ENCODE results near the gene PASK. TPM values are rescaled to one million over a fixed set of nuclear protein-coding genes. Genes with fewer than 3 reads are reported as not detected.

The PASK gene
- total and polyA plus RNA-seq, 2 donors (not counting 1 experiment from before 2014, with no cell fraction given) = 1.0 to 1.5 TPM

- Histone ChIP-seq H3K79me2 (ENCODE audit: control insufficient read depth, insufficient read depth, low read length) (no peaks in the 10 kb centered on the region), H3K36me3 (ENCODE audit: control insufficient read depth, insufficient read depth, low read length) (peaks cover 1% of the 10 kb centered on the region), H3K27ac (ENCODE audit: insufficient read depth, low read length) (no peak overlapping the region), H3K9me3 (ENCODE audit: control insufficient read depth, insufficient read depth, low read depth, low read length) (no peaks in the 10 kb centered on the region), H3K27me3 (ENCODE audit: control insufficient read depth, insufficient read depth, low read length) (no peaks in the 10 kb centered on the region), H3K9ac (ENCODE audit: insufficient read depth, low read length) (no peak overlapping the region), H4K20me1 (ENCODE audit: control insufficient read depth, extremely low read depth, insufficient read depth, low read length) (no peaks in the 10 kb centered on the region), H3K4me2 (ENCODE audit: extremely low read depth, insufficient read depth, low read length) (no peak overlapping the region), H2AFZ (ENCODE audit: low read length) (no peak overlapping the region), H3K4me3 (replicated peaks in 1 of 4; ENCODE audit: control extremely low read depth in 1 of 4, insufficient read depth in 1 of 4, low read depth in 3 of 4, low read length in 4 of 4) (no peak overlapping the region), H3K4me1 (ENCODE audit: control insufficient read depth, extremely low read depth, insufficient read depth, low read length) (no peaks in the 10 kb centered on the region)
- TF ChIP-seq EZH2 (IDR thresholded peaks at IDR 0.05; ENCODE audit: low read length, missing control alignments) = no peak
- DNase-seq (ENCODE audit: low read depth in 2 of 2) = no peak
Measured at GRCh38 chr2:241136661-241137260, 12.5 kb downstream of the PASK start.

GRCh38 chr2:241136191-241136590, 13.1 kb downstream of the PASK start:
- no peak for DNase-seq (ENCODE audit: low read depth in 2 of 2)
- no peaks in the 10 kb centered on the region for H4K20me1 ChIP-seq (ENCODE audit: control insufficient read depth, extremely low read depth, insufficient read depth, low read length)

GRCh38 chr2:241135737-241136136, 13.5 kb downstream of the PASK start:
- no peaks in the 10 kb centered on the region for H3K79me2 ChIP-seq (ENCODE audit: control insufficient read depth, insufficient read depth, low read length)
- H3K4me3 ChIP-seq (replicated peaks in 1 of 4; ENCODE audit: control extremely low read depth in 1 of 4, insufficient read depth in 1 of 4, low read depth in 3 of 4, low read length in 4 of 4) = no peak overlapping the region
- H3K27ac ChIP-seq (ENCODE audit: insufficient read depth, low read length) = no peak overlapping the region
- no peak for DNase-seq (ENCODE audit: low read depth in 2 of 2)
- H2AFZ ChIP-seq (ENCODE audit: low read length) = no peak overlapping the region
- H3K36me3 ChIP-seq (ENCODE audit: control insufficient read depth, insufficient read depth, low read length) = peaks cover 1% of the 10 kb centered on the region
- H4K20me1 ChIP-seq (ENCODE audit: control insufficient read depth, extremely low read depth, insufficient read depth, low read length) = no peaks in the 10 kb centered on the region
- no peak overlapping the region for H3K4me2 ChIP-seq (ENCODE audit: extremely low read depth, insufficient read depth, low read length)
- TF ChIP-seq EZH2 (IDR thresholded peaks at IDR 0.05; ENCODE audit: low read length, missing control alignments) (no peak), CTCF (conservative IDR thresholded peaks at IDR 0.05 in 1 of 2, IDR thresholded peaks at IDR 0.05 in 1 of 2; ENCODE audit: low read depth in 1 of 2, low read length in 2 of 2) (no peak)
- no peak overlapping the region for H3K9ac ChIP-seq (ENCODE audit: insufficient read depth, low read length)
- no peaks in the 10 kb centered on the region for H3K4me1 ChIP-seq (ENCODE audit: control insufficient read depth, extremely low read depth, insufficient read depth, low read length)
- H3K9me3 ChIP-seq (ENCODE audit: control insufficient read depth, insufficient read depth, low read depth, low read length) = no peaks in the 10 kb centered on the region
- H3K27me3 ChIP-seq (ENCODE audit: control insufficient read depth, insufficient read depth, low read length) = no peaks in the 10 kb centered on the region

More at GRCh38 chr2:241136191-241136590, 13.1 kb downstream of the PASK start:
- Histone ChIP-seq H3K4me2 (ENCODE audit: extremely low read depth, insufficient read depth, low read length) (no peak overlapping the region), H3K4me3 (replicated peaks in 1 of 4; ENCODE audit: control extremely low read depth in 1 of 4, insufficient read depth in 1 of 4, low read depth in 3 of 4, low read length in 4 of 4) (no peak overlapping the region), H3K9me3 (ENCODE audit: control insufficient read depth, insufficient read depth, low read depth, low read length) (no peaks in the 10 kb centered on the region), H3K79me2 (ENCODE audit: control insufficient read depth, insufficient read depth, low read length) (no peaks in the 10 kb centered on the region), H3K27me3 (ENCODE audit: control insufficient read depth, insufficient read depth, low read length) (no peaks in the 10 kb centered on the region), H2AFZ (ENCODE audit: low read length) (no peak overlapping the region), H3K9ac (ENCODE audit: insufficient read depth, low read length) (no peak overlapping the region), H3K36me3 (ENCODE audit: control insufficient read depth, insufficient read depth, low read length) (peaks cover 1% of the 10 kb centered on the region), H3K27ac (ENCODE audit: insufficient read depth, low read length) (no peak overlapping the region), H3K4me1 (ENCODE audit: control insufficient read depth, extremely low read depth, insufficient read depth, low read length) (no peaks in the 10 kb centered on the region)
- TF ChIP-seq CTCF (conservative IDR thresholded peaks at IDR 0.05 in 1 of 2, IDR thresholded peaks at IDR 0.05 in 1 of 2; ENCODE audit: low read depth in 1 of 2, low read length in 2 of 2) (no peak), EZH2 (IDR thresholded peaks at IDR 0.05; ENCODE audit: low read length, missing control alignments) (no peak)
